Bronchial epithelial cell (primary cell): ENCODE data around the gene SGSH. TPM values are rescaled to one million over a fixed set of nuclear protein-coding genes. Genes with fewer than 3 reads are reported as not detected.

Experiments
- DNase-seq: peaks from one replicate; pipeline ENCODE4 v3.0.0-alpha.2; 2010; ENCODE audit warnings: low read depth
- FAIRE-seq: peaks from 2 replicates; lab custom pipeline; 2011; peaks lifted over from hg19 to GRCh38; lab: Jason Lieb, UNC
- H3K27me3 ChIP-seq: 2 replicates; pipeline ENCODE4 v1.5.1; 2011; ENCODE audit warnings: low read length; ENCODE audit not compliant: control insufficient read depth, insufficient read depth
- H3K36me3 ChIP-seq: 2 replicates; pipeline ENCODE4 v1.5.1; 2011; ENCODE audit warnings: low read length; ENCODE audit not compliant: control insufficient read depth, insufficient read depth
- H3K4me3 ChIP-seq: 2 replicates; pipeline ENCODE4 v1.5.1; 2011; ENCODE audit warnings: mild to moderate bottlenecking, low read depth, low read length, control low read depth
- total RNA-seq: library from RNA; depleted of rRNA; stranded (reverse); fragments of >200 nt; gene quantifications from 2 replicates; pipeline ENCODE4 v1.2.1, GENCODE V29; 2014
- TF ChIP-seq, protein P1 (sequence below): IDR thresholded peaks from 2 replicates; pipeline ENCODE4 v1.5.1; 2011; ENCODE audit warnings: mild to moderate bottlenecking, moderate library complexity, low read length, control low read depth, inconsistent platforms; ENCODE audit not compliant: insufficient read depth, severe bottlenecking

The SGSH gene
- total RNA-seq, 1 donor from 2014 or later, result 6.1 TPM

DNA sequence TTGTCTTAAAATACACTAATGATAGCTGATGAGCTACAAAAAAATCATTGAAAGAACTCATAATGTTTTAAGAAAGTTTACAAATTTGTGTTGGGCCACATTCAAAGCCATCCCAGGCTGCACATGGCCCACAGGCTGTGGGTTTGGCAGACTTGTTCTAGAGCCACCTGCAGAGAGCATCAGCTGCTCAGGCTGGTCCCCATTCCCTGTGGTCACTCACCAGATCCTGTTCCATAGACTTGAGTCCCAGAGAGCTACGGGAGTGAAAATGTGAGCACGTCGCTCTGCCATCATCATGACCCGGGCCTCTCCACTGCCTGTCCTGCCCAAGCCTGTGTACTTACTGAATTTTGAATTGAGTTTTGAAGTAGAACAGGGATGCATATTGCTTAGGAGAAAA, 7.0 kb upstream of the SGSH start:
- no peaks in the 10 kb centered on the region for H3K27me3 ChIP-seq
- H3K36me3 ChIP-seq, result no peaks in the 10 kb centered on the region
- H3K4me3 ChIP-seq, result no peak overlapping the region
- DNase-seq (no peak), FAIRE-seq (no peak)
- TF ChIP-seq, protein P1, sequence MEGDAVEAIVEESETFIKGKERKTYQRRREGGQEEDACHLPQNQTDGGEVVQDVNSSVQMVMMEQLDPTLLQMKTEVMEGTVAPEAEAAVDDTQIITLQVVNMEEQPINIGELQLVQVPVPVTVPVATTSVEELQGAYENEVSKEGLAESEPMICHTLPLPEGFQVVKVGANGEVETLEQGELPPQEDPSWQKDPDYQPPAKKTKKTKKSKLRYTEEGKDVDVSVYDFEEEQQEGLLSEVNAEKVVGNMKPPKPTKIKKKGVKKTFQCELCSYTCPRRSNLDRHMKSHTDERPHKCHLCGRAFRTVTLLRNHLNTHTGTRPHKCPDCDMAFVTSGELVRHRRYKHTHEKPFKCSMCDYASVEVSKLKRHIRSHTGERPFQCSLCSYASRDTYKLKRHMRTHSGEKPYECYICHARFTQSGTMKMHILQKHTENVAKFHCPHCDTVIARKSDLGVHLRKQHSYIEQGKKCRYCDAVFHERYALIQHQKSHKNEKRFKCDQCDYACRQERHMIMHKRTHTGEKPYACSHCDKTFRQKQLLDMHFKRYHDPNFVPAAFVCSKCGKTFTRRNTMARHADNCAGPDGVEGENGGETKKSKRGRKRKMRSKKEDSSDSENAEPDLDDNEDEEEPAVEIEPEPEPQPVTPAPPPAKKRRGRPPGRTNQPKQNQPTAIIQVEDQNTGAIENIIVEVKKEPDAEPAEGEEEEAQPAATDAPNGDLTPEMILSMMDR, result no peak

DNA sequence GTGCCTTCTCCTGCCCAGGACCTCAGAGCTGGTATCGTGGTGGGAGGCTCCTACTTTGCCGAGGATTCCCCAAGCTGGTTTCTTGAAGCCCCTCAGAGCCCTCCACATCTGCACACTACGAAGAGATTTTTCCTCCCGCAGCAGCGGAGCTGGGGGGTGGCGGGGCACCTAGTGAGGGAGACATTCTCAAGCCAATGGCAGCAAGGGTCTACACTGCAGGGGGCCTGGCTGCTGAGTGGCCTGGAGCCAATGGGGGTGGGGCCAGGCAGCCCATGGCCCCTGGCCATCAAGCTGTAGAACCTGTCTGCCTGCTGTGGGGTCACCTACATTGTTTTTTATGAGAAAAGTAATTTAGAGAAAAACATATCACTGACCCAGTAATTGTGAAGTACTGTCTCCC, 5.1 kb upstream of the SGSH start:
- FAIRE-seq, result no peak
- H3K36me3 ChIP-seq, result no peaks in the 10 kb centered on the region
- TF ChIP-seq, protein P1, result no peak
- no peak overlapping the region for H3K4me3 ChIP-seq
- peaks cover 3% of the 10 kb centered on the region for H3K27me3 ChIP-seq
- DNase-seq, result no peak

GRCh38 chr17:80224683-80225082, 4.5 kb upstream of the SGSH start:
- no peak overlapping the region for H3K4me3 ChIP-seq
- FAIRE-seq (no peak), DNase-seq (no peak)
- H3K36me3 ChIP-seq, result no peaks in the 10 kb centered on the region
- peaks cover 3% of the 10 kb centered on the region for H3K27me3 ChIP-seq
- TF ChIP-seq, protein P1, result no peak

GRCh38 chr17:80223838-80224497, 3.8 kb upstream of the SGSH start:
- TF ChIP-seq, protein P1, result no peak
- Histone ChIP-seq H3K36me3 (no peaks in the 10 kb centered on the region), H3K4me3 (no peak overlapping the region), H3K27me3 (peaks cover 3% of the 10 kb centered on the region)
- DNase-seq (no peak), FAIRE-seq (peak; percentile 28)

GRCh38 chr17:80223142-80223815, 3.1 kb upstream of the SGSH start:
- DNase-seq, result no peak
- H3K36me3 ChIP-seq, result no peaks in the 10 kb centered on the region
- FAIRE-seq, result no peak
- TF ChIP-seq, protein P1, result no peak
- peaks cover 3% of the 10 kb centered on the region for H3K27me3 ChIP-seq
- H3K4me3 ChIP-seq, result no peak overlapping the region
